ENCODE data around the gene TARBP1.
"Not testable (repeated sequence)": the region's sequence is repeated elsewhere in the genome, so short reads cannot be mapped to it uniquely, and the experiment has no call there.

The TARBP1 gene

DNA sequence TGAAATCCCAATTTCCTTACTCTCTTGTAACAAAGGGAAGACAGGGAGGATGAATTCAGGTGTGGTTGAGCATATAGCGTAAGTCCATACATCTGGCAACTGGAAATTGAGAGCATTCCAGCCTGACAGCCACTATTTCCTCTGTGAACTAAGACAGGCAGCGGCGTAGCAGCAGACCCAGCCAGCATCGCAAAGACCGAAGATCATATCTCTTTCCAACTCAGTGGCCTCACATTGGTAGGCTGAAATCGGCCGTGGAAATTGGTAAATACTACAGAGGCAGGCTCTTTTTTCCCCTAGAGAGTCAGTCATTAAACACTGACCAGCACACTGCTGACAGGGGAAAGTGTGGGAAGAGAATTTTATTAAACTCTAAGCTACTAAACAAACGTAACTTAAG is 43.4 kb downstream of the TARBP1 start:
- FAIRE-seq, result no peak

DNA sequence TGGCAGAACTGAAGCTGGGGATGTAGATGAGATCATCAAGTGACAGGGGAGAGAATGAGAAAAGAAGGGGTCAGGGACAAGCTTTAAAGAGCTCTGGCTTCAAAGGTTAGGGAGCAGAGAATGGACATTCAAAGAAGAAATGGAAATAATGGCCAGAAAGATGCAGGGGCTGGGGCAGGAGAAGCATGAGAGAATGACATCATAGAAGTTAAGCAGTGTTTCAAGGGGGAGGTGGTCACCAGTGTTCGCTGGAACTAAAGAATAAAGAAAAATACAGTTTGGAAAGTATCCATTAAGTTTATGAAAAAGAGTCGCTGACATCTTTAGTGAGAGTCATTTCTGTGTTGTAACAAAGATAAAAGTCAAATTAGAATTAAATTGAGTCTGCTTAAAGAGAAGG is 44.3 kb downstream of the TARBP1 start:
- FAIRE-seq, result no peak

DNA sequence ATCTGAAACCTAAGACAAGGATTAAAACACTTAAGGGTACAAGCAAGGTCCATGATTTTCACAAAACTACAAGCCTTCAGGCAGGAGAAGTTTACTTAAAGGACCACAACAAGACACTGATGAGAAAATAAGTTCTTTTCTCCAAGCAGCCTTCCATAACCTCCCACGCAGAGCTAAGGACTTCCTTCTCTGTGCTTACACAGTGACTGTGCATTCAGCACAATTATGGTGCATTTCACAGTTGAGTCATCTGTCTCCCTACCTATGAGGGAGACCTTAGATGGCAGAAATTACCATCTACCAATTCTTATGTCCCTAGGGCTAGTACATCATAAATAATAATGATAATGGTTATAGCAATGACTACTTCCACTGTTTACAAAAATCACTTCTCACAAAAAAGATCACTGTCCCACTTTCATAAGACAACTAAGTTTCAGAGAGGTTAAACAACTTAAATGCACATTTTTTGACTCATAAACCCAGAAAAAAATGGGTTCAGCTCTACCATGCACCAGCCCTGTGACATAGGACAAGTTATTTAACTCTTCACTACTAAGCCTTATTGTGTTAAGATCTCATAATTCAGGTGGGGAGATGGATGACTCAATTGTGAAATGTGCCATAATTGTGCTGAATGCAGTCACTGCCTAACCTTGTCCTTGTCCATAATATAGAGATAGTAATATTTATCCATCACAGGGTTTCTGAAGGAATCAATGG is 45.3 kb downstream of the TARBP1 start:
- no peak for FAIRE-seq

DNA sequence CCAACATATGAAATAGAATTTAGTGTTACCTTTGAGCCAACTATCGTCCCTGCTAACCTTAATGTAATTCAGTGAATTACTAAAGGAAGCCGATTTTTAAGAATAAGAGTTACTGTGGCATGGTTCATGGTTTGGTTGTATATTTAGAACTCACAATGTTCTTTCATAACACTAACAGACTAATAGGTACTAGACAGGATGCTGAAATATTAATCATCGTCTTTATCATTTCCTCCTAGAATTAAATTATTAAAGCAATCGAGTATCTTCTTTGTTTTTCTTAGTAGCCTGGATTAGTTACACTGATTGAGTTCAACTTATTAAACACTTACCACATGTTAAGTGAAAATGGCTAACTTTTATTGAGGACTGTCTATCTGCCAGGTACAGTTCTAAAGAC is 47.7 kb downstream of the TARBP1 start:
- FAIRE-seq, result no peak

DNA sequence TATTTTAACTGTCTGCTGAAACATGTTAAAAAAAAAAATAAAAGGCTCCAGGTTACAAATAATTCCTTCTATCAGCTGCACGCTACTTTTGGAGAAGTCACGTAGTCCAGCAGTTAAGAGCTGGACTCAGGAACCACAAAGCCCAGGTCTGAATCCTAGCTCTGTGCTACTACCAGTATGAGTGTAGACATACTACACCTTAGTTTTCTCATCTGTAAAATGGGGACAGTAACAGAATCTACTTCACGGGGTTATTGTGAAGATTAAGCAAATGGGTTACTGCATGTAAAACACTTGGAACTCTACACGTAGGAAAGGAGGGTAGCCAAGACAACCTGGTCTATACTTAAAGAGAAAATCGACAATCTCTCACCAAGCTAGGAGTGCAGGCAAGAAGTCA is 48.3 kb downstream of the TARBP1 start:
- no peak for FAIRE-seq

DNA sequence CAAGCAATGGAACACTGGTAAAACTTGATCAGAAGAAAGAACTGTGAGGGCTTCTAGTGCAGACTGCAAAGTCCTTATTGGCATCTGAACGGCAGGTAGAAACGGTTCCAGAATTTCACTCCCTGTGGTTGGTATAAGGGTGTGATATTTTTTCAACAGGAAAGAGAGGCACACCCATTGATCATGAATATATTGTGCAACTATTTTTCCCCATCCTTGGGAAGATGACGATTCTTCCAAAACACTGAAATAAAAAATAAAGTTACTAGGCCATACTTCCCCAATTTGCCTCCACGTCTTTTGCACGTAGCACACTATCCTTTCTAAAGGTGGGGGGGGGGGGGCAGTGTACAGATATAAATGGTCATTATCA is 49.6 kb downstream of the TARBP1 start:
- FAIRE-seq, result no peak

DNA sequence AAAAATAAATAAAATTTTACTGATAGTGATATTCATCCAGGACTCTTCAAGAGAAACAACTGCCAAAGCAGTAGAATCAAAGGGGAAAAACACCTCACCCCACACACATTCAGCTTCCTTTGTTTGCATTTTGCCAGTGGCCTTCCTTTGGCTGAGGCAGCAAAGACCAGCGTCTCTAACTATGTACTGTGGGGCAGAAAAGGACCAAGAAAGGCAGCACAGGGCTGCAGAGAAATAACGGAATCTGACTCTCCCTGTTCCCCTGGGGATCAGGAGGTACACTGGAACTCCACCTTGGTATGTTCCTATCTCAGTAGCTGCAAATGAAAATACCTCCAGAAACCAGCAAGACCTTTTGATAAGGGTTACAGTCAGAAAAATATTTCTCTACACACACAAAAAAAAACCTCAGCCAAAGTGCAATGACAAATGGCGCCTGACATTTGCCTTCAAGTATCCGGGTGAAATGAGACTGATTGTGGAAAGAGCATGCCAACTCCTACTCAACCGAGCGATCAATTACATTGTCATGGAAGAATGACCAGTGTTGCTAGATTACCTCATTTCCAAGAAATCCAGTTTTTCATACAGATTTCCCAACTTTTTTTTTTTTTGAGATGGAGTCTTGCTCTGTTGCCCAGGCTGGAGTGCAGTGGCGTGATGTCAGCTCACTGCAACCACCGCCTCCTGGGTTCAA is 50.9 kb downstream of the TARBP1 start:
- no peak for FAIRE-seq

DNA sequence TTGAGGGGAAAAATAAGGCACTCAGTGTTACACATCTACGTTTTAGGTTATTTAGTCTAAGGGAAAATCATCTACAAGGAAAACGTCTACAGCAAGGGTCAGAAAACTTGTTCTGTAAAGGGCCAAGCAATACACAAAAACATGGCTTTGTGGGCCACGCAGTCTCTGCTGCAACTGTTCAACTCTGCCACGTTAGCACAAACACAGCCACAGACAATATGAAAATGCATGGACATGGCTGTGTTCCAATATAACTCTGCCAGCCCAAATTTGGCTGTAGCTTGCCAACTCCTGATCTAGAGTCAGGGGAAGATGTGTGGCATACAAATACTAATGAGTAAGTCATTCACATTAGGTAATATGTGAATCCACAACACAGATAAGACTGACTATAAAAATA is 65.0 kb downstream of the TARBP1 start:
- FAIRE-seq, result no peak

DNA sequence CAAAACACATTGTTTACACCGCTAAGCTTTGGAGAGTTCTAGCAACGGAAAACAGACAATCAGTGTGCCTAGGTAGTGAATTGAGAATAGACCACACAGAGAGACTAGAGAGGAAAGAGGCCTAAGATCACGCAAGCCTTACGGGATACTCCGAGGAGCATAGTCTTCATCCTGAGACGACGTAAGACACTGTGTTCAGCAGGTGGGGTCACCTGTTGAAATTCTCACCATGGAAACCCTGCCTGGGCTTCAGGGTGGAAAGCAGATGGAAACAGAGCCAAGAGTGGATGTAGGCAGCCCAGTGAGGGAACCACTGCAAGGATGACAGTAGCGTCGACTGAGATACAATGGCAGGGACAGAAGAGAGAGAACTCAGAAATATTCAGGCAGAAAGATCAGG is 65.5 kb downstream of the TARBP1 start:
- no peak for FAIRE-seq

DNA sequence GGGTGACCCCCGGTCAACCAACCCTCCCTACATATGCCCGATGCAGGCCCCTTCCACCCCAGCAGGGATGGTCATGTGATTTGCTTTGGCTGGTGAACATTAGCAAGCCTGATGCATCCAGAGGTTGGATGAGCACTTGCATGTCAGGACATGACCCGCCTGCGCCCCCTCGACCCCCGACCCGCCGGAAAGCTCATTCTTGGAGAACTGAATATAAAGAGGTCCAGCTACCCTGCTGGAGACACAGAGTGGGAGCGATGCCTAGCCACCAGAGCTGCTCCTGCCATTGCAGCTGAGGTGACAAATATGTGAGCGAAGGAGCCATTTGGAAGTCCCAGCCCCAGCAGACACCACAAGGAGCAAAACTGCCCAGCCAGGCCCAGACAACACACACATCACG is 66.1 kb downstream of the TARBP1 start:
- no peak for FAIRE-seq

DNA sequence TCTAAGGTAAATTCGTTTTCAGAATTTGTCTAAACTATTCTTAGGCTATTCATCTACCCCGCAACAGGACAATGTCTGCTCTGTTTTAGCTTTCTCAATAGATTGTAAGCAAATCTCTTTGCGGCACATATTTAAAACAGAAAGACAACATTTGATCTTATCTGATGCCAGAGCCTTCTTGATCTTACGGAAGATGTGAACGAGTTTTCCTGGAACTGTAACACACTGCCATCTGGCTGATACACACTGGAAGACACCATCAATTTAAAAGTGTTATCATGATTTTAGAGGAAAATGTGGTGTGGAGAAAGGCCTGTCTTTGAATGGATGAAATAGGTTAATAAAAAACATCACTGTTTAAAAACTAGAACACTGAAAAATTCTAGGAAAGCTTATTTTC is 69.7 kb downstream of the TARBP1 start:
- FAIRE-seq, result no peak

DNA sequence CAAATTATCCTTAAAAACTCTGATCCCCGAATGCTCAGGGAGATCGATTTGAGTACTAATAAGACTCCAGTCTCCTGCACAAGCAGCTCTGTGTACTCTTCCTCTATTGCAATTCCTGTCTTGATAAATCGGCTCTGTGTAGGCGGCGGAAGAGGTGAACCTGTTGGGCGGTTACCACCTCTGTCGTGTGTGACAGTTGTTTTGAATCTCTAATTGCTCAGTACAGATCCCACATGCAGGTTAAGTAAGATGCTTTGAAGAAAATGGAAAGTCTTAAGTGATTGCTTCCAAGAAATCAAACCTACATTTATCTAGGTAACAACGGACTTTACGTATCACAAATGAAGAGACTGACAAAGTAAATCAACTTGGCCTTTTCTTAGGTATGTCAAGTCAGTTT is 70.2 kb downstream of the TARBP1 start:
- no peak for FAIRE-seq

DNA sequence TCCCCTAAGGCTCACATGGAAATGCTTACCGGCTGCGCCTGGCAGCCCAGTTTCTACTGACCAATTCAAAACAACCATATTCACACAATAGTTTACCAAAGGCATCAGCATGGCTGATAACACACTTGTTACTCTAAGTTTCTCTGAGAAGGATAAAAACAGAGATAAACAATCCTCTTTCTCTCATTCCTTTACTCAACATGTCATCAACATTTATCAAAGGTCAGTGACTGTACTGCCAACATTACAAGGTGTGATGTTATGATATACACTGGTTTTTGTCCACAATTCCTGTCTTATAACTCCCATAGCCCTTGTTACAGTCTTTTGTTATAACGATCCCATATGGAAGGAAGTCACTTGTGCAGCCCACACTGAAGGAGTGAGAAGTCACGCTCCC is 72.1 kb downstream of the TARBP1 start:
- FAIRE-seq, result no peak

DNA sequence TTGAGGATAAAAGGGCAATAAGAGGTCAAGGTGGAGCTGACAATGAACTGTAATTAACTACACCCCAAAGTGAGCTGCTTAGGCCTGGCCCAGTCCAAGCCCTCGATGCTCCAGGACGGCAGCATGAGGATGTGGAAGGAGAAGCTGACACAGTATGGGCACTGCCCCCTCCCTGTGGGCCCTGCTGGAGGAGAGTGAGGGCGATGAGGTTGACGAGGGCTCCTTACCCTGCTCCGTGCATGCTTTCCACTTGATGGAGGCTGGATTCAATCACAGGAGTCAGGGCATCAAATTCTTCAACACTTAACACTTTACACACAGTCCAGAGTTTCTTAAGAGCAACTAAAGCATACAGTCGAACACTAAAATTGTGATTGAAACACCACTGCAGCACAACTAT is 73.3 kb downstream of the TARBP1 start:
- no peak for FAIRE-seq

DNA sequence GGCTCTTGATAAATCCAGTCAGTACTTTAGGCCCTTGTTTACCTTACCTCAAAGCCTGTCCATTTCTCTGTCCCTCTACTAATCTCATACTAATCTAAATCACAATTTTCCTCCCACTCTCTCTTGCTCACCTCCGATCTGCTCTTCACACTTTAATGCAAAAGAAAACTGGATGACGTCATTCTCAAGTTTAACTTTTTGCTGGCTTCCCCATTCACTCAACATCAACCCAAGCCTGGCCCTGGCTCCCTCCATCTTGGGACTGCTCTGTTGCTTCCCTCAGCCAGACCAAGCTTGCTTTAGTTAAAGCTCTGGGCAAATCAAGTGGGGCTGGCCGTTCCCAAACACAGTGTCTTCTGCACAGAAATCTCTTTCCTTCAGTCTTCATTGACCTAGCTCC is 76.0 kb downstream of the TARBP1 start:
- FAIRE-seq, result no peak

DNA sequence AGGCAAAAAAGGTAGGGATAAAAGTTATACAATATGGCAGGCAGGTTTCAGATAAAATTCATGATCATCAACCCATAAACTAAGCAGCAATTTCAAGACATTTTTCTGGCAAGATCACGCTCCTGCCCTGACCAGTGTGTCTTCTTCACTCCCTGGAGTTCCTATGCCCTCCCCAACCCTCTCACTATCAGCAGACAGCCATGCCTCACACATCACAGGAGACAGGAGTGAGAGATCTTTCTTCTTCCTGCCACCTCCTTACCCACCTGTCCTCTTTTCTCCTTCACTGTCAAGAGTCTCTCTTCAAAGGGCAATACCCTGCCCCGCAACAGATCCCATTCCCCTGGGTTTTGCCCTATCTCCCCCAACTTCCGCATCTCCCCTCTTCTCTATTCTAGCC is 77.3 kb downstream of the TARBP1 start:
- FAIRE-seq, result no peak

DNA sequence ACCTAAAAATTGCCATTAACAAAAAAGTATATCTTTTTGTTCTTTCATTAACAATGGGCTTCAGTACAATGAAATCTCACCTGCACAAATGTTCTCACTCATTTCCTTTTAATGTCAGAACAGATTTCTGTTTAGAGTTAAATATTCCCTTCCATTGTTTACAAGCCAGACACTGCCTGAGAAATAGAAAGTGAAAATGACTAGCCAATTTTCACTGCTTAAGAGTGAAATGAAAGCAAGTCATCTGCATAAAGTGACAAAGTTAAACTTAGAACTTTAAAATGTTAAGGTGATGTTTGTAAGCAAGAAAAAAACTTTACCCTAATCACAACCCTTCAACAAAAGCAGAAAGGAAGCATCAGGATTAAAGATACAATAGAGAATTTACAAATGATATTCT is 78.2 kb downstream of the TARBP1 start:
- no peak for FAIRE-seq

DNA sequence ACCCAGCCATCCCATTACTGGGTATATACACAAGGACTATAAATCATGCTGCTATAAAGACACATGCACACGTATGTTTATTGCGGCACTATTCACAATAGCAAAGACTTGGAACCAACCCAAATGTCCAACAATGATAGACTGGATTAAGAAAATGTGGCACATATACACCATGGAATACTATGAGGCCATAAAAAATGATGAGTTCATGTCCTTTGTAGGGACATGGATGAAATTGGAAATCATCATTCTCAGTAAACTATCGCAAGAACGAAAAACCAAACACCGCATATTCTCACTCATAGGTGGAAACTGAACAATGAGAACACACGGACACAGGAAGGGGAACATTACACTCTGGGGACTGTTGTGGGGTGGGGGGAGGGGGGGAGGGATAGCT is 79.5 kb downstream of the TARBP1 start:
- FAIRE-seq, result not testable (repeated sequence)

DNA sequence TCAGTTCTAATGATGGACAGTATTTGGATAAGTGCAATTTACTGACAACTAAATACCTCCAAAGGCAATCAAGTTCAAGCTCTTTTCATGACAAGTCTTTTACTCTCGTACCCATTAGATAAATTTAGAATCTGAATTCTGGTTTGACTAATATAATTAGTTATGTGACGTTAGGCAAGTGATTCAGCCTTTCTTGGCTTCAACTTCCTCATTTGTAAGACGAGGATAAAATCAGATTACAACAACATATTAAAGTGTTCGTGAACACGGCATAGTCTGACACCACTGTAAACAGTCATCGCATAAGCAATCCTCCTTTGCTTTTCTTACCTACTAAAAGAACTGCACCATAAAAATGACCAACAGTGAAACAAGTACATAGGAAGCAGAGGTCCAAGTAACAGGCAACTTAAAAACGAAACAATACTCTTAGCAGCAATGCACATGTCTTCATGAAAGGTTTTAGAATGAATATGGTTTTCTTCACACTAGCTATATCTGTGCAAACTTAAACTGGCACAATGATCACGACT is 80.1 kb downstream of the TARBP1 start:
- FAIRE-seq, result no peak

DNA sequence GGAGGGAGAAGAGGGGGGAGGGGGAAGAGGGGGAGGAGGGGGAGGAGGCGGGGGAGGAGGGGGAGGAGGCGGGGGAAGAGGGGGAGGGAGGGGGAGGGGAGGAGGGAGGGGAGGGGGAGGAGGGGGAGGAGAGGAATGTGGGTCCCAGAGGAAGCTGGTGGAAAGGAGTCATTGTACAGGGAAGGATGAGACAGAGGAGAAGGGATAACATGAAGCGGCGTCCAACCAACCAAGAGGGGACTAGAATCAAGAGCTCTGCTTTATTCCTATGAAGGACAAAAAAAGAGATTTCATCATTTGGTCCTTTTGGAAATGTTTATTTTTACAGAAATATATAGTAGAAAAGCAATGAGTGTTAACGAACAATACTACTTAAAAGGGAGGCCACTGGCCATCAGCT is 81.2 kb downstream of the TARBP1 start:
- FAIRE-seq, result no peak

DNA sequence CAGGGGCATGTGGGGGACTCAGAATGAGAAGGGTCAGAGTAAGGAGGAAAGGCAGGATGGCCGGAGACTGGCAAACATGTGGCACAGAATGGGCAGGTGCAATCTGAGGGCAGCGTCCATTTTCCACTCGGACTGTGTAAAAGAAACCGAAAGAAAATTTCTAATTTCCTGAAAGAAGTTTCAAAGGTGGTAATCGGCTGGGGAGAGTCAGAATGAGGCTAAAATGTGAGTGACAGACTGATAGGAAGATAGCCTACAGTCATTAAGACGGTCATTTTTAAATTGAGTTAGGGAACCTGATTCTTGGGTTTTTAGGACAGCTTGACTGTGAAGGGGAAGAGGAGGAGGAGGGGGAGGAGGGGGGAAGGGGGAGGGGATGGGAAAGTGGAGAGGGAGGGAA is 82.1 kb downstream of the TARBP1 start:
- no peak for FAIRE-seq

DNA sequence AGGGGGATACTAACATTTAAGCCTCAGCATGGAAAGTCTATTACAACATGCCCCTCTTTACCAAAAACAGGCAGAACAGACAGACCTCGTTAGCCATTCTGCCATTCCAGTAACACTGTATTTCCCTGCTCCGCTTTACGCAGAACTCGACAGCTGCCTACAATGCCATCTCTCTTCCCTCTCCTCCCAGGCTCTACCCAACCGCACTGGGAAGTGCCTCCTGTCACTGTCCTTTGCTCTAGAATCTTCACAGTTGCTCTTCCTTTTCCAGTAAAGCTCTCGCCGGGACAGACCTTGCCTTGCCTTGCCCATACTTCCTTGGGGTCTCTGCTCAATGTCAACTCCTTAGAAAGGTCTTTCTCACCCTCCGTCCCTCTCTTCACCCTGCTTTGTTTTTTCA is 82.9 kb downstream of the TARBP1 start:
- FAIRE-seq, result no peak

DNA sequence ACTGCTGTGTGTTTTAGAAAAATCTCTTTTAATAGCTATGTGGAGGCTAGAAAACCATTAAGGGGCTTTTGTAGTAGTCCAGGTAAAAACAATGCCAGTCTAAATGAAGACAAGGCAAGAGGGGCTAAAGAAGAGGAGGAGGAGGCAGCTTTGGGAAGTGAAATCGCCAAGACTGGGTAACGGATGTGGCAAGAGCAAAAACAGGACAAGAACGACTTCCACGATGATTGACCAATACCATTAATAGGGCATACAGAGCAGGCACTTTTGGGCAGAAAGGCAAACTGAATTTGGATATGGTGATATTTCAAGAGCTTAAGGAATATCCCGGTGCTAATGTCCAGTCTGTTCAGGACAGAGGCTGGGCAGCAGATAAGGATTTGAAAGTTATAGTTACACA is 83.7 kb downstream of the TARBP1 start:
- FAIRE-seq, result no peak

DNA sequence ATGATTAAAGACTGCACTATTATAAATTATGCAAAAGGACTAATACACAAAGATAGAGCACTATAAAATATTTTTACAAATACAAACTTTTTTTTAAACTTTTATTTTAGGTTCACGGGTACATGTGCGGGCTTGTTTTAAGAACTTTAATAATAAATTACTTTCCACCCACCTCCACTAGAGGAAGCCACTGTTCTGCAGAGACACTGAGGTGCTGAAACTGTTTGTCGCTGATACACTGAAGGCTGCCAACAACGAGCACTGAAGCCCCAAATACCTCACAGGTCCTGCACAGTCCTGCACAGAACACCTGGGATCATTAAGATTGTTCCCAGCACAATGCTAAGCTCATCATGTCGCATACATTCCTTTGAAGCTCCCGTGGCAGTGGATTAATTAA is 85.8 kb downstream of the TARBP1 start:
- no peak for FAIRE-seq

DNA sequence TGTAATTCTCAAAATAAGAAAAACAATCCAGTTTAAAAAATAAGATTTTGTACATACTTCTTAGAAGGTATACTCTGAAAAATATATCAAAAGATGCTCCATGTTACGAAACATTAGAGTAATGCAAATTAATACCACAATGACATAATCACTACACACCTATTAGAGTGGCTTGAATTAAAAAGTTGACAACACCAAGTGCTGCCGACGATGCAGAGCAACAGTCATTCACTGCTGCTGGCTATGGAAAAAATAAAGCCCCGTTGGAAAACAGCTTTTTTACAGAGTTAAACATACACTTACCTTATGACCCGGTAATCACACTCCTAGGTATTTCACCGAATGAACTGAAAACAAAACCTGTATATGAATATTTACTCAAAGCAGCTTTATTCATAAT is 90.9 kb downstream of the TARBP1 start:
- FAIRE-seq, result no peak

Data from colon (tissue), 2 donors.